GM21528 (cell line): ENCODE measurements around the gene USP26.
"Not testable (repeated sequence)": the region's sequence is repeated elsewhere in the genome, so short reads cannot be mapped to it uniquely, and the experiment has no call there.

Experiments
- ATAC-seq: cut with Tn5 transposase; IDR thresholded peaks from one replicate; pipeline ENCODE4 v1.9.1; 2021; ENCODE audit warnings: mild to moderate bottlenecking, moderate library complexity; ENCODE audit not compliant: unreplicated experiment, low FRiP score

Gene USP26, protein sequence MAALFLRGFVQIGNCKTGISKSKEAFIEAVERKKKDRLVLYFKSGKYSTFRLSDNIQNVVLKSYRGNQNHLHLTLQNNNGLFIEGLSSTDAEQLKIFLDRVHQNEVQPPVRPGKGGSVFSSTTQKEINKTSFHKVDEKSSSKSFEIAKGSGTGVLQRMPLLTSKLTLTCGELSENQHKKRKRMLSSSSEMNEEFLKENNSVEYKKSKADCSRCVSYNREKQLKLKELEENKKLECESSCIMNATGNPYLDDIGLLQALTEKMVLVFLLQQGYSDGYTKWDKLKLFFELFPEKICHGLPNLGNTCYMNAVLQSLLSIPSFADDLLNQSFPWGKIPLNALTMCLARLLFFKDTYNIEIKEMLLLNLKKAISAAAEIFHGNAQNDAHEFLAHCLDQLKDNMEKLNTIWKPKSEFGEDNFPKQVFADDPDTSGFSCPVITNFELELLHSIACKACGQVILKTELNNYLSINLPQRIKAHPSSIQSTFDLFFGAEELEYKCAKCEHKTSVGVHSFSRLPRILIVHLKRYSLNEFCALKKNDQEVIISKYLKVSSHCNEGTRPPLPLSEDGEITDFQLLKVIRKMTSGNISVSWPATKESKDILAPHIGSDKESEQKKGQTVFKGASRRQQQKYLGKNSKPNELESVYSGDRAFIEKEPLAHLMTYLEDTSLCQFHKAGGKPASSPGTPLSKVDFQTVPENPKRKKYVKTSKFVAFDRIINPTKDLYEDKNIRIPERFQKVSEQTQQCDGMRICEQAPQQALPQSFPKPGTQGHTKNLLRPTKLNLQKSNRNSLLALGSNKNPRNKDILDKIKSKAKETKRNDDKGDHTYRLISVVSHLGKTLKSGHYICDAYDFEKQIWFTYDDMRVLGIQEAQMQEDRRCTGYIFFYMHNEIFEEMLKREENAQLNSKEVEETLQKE

DNA sequence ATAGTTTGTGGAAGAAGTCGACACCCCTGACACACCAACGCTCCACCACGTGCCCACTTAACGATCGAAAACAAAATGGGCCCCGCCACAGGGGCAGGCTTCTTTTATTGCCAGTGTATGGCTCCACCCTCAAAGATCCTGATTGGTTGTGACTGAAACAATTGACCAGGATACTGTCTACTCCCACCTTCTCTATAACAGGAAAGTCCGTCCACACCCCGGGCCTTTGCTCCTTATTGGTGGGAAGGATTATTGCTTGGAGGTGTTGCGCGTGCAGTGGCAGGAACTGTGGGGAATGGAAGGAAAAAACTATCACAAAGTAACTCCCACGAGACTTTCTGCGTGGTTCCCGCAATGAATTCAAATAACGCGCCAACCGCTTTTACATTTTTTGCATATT is at the start of gene USP26:
USP26 (minus strand) TSS at position 79 of the 400 bp plus-strand sequence. CDS start 68,889 bp downstream, outside the sequence.
- no peak for ATAC-seq

DNA sequence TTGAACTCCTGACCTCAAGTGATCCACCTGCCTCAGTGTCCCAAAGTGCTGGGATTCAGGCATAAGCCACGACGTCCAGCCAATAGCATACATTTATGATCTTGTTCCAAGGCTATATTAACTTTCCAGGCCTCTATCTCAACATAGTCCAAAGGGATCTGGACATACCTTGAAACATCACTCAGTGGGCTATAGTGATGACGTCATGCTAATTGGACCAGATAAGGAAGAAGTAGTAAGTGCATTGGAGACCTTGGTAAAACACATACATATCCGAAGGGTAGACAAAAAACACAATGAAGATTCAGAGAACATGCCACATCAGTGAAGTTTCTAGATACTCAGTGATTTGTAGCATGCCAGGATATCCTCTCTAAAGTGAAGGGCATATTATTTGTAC is 37.4 kb upstream of the USP26 start:
- ATAC-seq, result no peak

DNA sequence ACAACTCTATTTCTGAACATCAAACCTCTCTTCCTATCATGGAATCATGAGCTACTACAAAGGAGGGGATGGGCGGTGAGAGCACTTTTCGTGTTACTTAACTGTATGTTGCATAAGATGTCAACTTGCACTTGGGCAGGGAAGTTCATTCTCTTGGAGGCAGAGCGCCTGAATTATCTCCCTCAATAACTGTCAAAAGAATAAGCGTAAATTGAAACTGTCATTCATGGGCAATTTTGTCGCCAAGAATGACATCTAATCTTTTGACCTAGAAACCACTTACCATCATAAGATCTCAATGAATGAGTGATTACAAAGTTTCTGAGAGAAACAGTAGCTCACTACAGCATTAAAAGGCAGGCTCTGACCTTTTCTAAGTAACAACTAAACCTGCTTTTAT is 23.5 kb upstream of the USP26 start:
- no peak for ATAC-seq

DNA sequence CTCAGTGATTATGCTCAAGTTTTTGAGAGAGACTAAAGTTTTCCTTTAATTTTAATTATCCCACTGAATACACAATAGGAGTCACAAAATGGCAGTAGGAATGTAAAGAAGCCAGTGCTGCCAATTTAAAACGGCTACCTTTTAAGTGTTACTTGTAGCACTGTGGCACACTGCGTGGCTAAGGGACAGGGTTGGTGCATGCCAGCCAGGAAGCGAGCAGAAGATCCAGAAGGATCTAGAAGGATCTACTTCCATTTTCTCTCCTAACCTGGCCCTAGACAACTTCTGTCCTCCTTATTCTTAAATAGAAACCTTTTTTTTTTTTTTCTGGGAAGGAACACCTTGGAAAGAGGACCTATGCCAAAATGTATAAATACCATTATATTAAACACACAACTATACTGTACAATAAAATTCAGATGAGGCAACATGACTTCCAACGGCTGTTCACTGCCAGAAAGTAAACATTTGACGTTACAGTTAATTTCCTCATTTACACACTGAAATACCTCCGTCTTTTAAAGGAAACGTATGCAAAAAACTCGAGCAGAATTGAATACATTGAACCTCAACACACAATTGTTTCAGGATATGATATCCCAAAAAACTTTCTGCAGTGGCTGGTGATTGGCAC is 2.7 kb downstream of the USP26 start:
- ATAC-seq, result no peak

DNA sequence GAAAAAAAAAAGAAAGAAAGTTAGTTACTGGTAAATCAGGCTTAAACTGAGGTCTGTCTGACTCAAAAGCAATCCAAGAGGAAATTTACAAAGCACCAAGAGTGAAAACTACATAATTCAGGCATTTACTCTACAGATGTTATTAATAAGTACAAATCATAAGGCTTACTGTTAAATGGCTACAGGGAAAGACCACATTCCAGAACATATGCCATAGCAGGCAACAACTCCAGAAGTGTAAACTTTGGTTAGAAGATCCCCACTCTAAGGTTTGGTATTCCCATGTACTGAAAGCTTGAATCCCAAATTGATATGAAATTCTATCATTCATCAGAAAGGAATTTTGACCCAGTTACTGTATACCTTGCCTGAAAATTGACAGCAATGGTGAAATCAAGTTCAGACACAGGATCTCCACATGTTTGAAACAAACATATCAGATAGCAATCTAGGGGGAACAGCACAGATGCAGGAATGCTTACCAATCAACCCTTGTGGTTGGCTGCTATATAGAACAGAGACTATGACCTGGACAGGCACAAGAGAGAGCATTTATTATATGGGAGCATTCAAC is 6.6 kb downstream of the USP26 start:
- no peak for ATAC-seq

DNA sequence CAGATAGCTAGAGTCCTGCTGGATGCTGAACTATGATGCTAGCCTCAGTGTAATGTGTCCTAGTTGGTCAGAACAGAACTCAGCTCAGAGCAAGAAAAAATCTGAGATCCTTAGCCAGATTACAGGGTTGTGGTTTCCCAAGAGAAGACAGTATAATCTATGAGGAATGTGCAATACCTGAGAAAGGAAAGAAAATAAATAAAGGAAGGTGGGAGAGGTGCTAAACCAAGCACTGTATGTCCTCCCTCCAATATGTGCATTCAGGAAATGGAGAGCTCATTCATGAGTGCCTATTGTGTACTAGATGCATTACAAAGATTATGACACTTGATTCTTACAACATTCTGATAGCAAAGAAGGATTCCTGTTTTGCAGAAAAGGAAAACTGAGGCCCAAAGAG is 7.5 kb downstream of the USP26 start:
- no peak for ATAC-seq

DNA sequence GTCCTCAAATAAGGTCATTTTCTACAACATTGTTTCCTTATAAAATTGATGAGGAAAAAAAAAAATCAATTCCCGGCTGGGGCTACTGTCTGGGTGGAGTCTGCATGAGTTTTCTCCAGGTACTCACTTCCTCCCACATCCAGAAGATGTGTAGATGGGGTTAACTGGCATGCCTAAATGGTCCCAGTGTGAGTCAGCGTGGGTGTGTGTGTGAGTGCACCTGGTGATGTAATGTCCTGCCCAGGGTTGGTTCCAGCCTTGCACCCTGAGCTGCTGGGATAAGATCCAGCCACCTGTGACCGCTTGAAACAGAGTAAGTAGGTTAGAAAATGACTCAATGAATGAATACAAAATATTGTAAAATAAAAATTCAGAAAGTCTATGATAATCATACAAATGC is 11.1 kb downstream of the USP26 start:
- no peak for ATAC-seq

DNA sequence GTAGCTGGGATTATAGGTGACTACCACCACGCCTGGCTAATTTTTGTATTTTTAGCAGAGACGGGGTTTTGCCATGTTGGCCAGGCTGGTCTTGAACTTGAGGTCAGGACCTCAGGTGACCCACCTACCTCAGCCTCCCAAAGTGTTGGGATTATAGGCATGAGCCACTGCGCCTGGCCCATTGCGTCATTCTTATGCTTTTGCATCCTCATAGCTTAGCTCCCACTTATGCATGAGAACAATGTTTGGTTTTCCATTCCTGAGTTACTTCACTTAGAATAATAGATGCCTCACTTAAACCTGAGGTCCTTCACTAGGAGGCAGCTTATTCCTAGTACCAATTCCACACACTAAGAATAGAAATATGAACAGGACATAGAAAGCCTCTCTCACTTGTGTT is 11.9 kb downstream of the USP26 start:
- ATAC-seq, result not testable (repeated sequence)

DNA sequence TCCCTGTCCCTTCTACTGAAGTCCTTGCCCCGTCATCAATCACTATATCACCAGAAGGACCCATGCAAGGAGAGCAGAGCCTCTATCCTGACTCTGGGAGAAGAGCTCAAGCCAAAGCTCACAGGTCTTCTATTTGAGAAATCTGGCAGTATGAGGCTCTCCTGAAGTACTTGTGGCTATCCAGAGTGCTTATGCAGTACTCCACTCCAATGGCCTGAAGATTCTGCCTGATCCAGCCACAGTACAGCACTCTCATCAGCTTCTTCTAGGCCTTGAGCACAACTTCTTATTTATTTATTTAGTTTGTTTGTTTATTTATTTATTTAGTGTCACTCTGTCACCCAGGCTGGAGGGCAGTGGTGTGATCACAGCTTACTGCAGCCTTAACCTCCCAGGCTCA is 13.0 kb downstream of the USP26 start:
- ATAC-seq, result no peak

DNA sequence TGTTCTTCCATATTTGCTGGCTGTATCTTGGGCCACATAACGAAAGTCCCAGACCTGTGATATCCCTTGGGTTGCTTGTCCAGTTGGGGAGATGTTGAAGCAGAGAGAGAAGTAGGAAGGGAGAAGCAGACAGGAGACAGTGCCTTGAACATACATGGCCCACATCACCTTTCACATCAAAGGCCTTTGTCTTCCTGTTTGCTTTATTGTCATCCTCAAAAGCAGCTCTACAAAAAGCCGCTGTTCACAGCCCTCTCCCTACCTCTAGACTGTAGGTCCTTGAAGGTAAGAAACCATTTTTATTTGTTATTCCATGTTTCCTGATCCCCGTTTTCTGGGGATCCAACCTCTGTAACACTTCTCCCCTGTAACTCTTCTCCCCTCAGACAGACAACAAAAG is 14.9 kb downstream of the USP26 start:
- no peak for ATAC-seq

DNA sequence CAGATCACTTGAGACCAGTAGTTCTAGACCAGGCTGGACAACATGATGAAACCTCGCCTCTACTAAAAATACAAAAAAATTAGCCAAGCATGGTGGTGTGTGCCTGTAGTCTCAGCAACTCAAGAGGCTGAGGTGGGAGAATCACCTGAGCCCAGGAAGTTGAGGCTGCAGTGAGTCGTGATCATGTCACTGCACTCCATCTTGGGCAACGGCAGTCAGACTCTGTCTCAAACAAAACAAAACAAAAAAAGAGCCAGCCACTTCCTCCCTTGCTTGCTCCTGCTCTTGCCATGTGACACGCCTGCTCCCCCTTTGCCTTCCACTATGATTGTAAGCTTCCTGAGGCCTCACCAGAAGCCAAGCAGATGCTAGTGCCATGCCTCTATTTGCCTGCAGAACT is 19.1 kb downstream of the USP26 start:
- not testable (repeated sequence) for ATAC-seq

DNA sequence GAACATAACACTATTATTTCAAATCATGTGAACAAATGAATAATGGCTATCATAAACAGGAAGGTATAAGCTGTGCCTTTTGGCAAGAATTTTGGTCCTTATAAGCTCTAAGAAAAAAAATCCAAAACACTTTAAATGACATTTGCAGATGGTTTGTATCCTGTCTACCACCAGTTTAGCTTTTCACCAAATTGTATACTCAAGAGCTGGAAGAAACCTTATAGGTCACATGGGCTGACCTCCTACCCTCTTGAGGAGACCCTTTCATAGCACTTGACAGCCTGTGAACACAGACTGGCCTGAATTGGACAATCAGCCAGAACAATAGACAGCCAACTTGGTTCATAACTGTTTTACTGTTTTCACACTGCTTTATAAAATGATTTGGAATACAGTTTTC is 24.3 kb downstream of the USP26 start:
- no peak for ATAC-seq

DNA sequence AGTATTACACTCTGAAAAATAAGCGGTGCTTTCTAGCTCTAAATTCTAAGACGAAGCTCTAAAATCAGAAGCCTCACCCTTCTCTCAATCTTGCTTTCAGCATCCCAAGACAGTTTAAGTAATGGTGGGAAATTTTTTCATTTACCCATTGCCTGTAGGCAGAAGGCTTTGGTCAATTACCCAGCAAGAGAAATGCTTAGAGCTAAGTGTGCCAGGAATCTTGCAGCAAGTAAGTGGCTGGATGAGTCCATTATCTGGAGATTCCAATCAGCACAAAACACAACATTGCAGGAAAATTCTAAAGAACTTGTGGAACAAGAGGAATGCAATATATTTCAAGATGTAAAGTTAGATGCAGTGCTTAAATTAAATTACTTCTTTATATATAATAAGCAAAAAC is 28.4 kb downstream of the USP26 start:
- no peak for ATAC-seq

DNA sequence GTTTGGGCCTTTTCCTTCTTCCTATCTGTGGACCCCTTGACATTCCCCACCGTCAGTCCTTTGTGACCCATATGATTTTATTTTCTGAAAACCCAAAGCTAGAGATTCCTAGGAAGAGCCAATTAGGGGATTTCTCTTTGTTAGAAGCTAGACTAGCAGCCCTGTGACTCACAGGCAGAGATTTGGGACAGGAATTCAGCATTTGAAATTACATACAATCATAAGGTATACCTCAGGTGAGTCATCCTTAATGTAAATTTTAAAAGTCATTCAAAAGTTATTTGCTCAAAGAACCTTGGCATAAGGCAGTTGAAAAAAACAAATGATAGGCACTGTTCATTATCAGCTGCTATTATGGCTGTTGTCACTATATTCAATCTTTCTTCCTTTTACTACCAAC is 40.6 kb downstream of the USP26 start:
- ATAC-seq, result no peak

DNA sequence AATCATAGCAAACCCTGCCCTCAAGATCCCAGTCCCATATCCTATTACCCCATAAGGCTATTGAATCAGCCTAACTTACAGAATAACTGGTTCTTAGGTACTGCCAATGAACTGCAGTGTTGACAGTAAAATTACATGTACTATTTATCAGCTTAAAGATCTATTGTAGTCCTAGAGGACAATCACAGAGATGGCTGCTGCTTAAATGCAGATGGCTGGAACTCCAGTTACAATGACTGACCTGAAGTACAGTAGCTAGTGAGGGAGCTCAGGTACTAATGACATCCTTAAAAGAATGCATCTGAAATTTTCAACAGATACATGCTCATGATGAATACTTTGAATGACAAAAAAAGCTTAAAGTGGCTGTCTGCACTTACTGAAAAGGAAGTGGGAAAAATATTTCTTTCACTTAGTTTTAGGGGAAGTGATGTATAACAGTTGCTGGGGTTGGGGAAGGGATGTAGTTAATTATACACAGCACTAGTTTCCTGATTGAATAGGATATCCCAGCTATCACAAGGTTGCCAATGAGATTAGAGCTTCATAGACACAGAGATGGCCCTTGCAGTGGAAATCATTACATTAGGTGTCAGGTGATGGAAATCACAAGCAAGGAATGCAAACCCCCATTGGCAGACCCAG is 42.0 kb downstream of the USP26 start:
- no peak for ATAC-seq

DNA sequence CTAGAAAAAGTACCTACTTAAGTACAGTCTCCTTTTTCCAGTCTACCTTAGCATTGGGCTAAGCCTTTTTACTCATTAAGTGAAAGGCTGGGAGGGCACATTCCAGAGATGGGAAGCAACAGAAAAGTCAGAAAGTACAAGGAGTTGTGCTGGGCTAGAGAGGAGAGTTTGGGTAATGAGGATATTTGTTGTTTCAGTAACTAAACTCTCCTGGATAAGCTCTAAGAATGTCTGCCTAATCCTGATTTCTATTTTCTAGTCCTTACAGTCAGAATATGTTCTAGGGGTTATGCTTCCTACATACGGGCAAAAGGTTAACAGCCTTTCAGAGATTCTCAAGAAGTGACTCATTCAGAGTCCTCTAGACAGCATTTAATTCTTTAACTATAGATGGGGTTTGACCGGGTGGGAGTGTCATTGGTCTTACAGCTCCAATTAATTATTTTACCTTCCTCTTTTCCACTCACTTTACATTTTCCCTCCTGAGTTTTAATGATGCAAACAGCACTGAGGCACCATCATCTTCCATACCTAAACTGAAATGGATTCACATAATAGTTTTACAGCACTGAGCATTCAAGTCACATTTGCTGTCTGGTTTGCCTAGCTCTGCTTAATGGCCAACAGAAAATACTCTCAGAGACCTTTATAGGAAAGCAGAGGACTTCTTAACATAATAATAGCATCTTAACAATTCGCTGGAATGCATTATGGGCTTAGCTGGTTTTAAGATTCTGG is 42.9 kb downstream of the USP26 start:
- no peak for ATAC-seq

DNA sequence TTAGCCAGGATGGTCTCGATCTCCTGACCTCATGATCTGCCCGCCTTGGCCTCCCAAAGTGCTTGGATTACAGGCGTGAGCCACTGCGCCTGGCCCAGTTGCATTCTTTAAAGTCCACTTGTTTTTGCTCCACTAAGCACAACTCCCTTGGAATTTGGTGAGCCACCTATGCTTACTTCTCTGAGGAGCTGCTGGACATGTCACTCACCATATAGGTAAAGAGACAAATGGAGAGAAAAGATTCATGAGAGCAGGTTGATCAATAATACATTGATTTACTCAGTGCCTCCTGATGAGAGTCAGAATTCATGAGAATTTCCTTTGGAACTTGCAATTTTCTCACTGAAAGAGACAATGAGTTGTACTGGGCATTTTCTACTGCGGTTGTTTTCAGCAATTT is 48.2 kb downstream of the USP26 start:
- no peak for ATAC-seq

DNA sequence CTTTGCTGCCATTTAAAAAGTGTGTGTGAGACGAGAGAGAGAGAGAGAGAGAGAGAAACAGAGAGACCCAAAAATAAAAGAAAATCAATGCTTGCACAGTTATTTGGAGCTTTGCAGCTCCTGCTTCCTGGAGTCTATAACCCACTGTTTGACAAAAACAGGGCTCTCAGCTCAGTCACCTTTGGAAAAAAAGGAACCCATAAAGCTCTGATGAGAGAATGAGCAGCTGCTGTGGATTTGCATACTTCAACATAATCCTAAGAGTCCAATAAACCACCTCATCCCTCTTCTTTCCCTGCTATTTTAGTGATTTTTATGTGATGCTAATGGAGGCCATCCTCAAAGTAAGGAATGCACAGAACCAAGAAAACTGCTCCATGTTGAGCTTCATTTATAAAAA is 50.3 kb downstream of the USP26 start:
- no peak for ATAC-seq

DNA sequence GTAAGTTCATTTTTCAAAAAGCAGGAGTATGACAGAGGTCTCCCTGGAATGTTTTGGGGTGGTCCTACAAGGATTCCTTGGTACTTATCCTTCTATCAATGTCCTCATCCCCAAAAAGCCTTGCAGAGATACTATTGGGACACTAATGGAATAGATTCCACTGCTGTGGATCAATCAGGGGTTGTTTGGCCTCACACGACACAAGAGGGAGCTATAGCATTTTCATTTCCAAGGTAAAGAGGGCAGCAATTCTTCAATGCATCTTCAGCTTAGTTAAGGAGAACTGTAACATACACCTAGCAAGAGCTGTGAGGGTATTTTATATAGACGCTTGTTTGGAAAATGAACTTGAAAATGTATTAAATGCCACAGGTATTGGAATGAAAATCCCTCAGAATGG is 50.9 kb downstream of the USP26 start:
- ATAC-seq, result no peak
